K562 (cell line): Measurements from ENCODE around the gene TRPC5OS. TPM values are rescaled to one million over a fixed set of nuclear protein-coding genes. Genes with fewer than 3 reads are reported as not detected.

Source experiments
- ATAC-seq: fragments of 200-7000 bp; cut with Tn5 transposase; 3 replicates; pipeline ENCODE4 v1.9.1; 2020; ENCODE audit warnings: moderate library complexity
- Bru-seq: library from RNA; stranded (reverse); fragments of 400-500 nt; gene quantifications from one replicate; lab custom pipeline; 2021; lab: Mats Ljungman, UMichigan
- BruChase-seq, 2 experiments: library from RNA; stranded (reverse); fragments of 400-500 nt; gene quantifications; one replicate each; lab custom pipeline; 2021; lab: Mats Ljungman, UMichigan
- BruUV-seq: library from RNA; stranded (reverse); fragments of 400-500 nt; replicated peaks from 2 replicates; lab custom pipeline; 2021; lab: Mats Ljungman, UMichigan
- CTCF ChIA-PET: fragments of 300-600 bp; formaldehyde crosslinking; extraction: SDS; loops from one replicate; lab custom pipeline; 2021; ENCODE audit warnings: low intra/inter-chr PET ratio; lab: Yijun Ruan, JAX
- POLR2A ChIA-PET: fragments of 300-600, 350-650 bp; sonication (Branson Sonifier 250); formaldehyde crosslinking; extraction: SDS; loops from one replicate; lab custom pipeline; 2021; ENCODE audit warnings: antibody characterized with exemption, inconsistent platforms; lab: Yijun Ruan, JAX
- DNase-seq, 4 experiments: peaks; one replicate each; pipeline versions ENCODE4 v3.0.0 to v3.0.0-alpha.2; 2011 to 2018; ENCODE audit warnings: low spot score in 3 of 4, mixed read lengths in 3 of 4; ENCODE audit errors: extremely low read depth in 1 of 4
- FAIRE-seq: peaks from 2 replicates; lab custom pipeline; 2011; peaks lifted over from hg19 to GRCh38; lab: Jason Lieb, UNC
- H2AFZ ChIP-seq: 2 replicates; pipeline ENCODE4 v1.6.0; 2011; ENCODE audit warnings: low read depth, low read length, control low read depth, inconsistent platforms
- H3K27ac ChIP-seq: fragments of 200-600 bp; 3 replicates; pipeline ENCODE4 v1.8.0; 2011; ENCODE audit warnings: low read depth, mild to moderate bottlenecking, control low read depth, inconsistent platforms, low read length, moderate library complexity, mixed read lengths; ENCODE audit errors: extremely low read depth
- H3K27me3 ChIP-seq, 2 experiments: fragments of 300-600 bp in 1 of 2; 2 replicates in 1 of 2; 3 replicates in 1 of 2; pipeline versions ENCODE4 v1.6.0 to v1.8.0; 2011; ENCODE audit warnings: inconsistent platforms in 2 of 2, low read length in 2 of 2, mild to moderate bottlenecking in 1 of 2, mixed read lengths in 1 of 2, moderate library complexity in 1 of 2; ENCODE audit not compliant: control insufficient read depth in 2 of 2, insufficient read depth in 2 of 2
- H3K36me3 ChIP-seq: fragments of 300-600 bp; 3 replicates; pipeline ENCODE4 v1.8.0; 2011; ENCODE audit warnings: mild to moderate bottlenecking, low read length, inconsistent platforms; ENCODE audit not compliant: control insufficient read depth, insufficient read depth
- H3K4me1 ChIP-seq, 2 experiments: fragments of 200-600 bp in 1 of 2; replicated peaks in 1 of 2; 2 replicates in 1 of 2; 3 replicates in 1 of 2; pipeline versions ENCODE4 v1.5.1 to v1.8.0; 2011; ENCODE audit warnings: inconsistent platforms in 2 of 2, low read length in 2 of 2, mild to moderate bottlenecking in 1 of 2, mixed read lengths in 1 of 2, moderate library complexity in 1 of 2; ENCODE audit not compliant: control insufficient read depth in 2 of 2, insufficient read depth in 2 of 2
- H3K4me2 ChIP-seq: 2 replicates; pipeline ENCODE4 v1.6.1; 2011; ENCODE audit warnings: low read length, control low read depth, inconsistent platforms, mixed read lengths; ENCODE audit not compliant: insufficient read depth
- H3K4me3 ChIP-seq: fragments of 200-600 bp; sonication (generic), shearing (Covaris generic); 2 replicates; pipeline ENCODE4 v1.5.1; 2016; ENCODE audit warnings: control low read depth, inconsistent platforms
- H3K79me2 ChIP-seq: fragments of 200-600 bp; 3 replicates; pipeline ENCODE4 v1.8.0; 2011; ENCODE audit warnings: low read length, inconsistent platforms; ENCODE audit not compliant: control insufficient read depth, insufficient read depth
- H3K9ac ChIP-seq, 2 experiments: 2 replicates each; pipeline versions ENCODE4 v1.6.0 to v1.6.1; 2011; ENCODE audit warnings: low read depth in 2 of 2, low read length in 2 of 2, control low read depth in 1 of 2, inconsistent platforms in 1 of 2, mild to moderate bottlenecking in 1 of 2, mixed read lengths in 1 of 2; ENCODE audit not compliant: insufficient read depth in 1 of 2
- H3K9me1 ChIP-seq: one replicate; pipeline ENCODE4 v1.6.0; 2011; ENCODE audit warnings: inconsistent platforms, mild to moderate bottlenecking, low read length, moderate library complexity; ENCODE audit not compliant: control insufficient read depth, insufficient read depth
- H3K9me3 ChIP-seq: replicated peaks from 2 replicates; pipeline ENCODE4 v1.5.1; 2011; ENCODE audit warnings: low read depth, low read length, inconsistent platforms; ENCODE audit not compliant: control insufficient read depth, insufficient read depth
- H4K20me1 ChIP-seq: replicated peaks from 2 replicates; pipeline ENCODE4 v1.6.1; 2011; ENCODE audit warnings: low read length, inconsistent platforms, mixed read lengths; ENCODE audit not compliant: control insufficient read depth, insufficient read depth
- EP400 ChIP-seq: fragments of 450-650 bp; IDR thresholded peaks from 2 replicates; pipeline ENCODE4 v1.6.1; 2017; ENCODE audit warnings: antibody characterized with exemption, mild to moderate bottlenecking, moderate library complexity
- MECOM ChIP-seq: fragments of 250-450 bp; sonication (Bioruptor Pico); IDR thresholded peaks from 2 replicates; pipeline ENCODE4 v1.8.0; 2022; ENCODE audit warnings: inconsistent platforms
- RBM22 ChIP-seq: fragments of 200-400 bp; formaldehyde crosslinking; IDR thresholded peaks from 2 replicates; pipeline ENCODE4 v1.6.1; 2018; ENCODE audit warnings: low read length, low read depth; ENCODE audit not compliant: poor library complexity, severe bottlenecking
- SIRT6 ChIP-seq: IDR thresholded peaks from one replicate; pipeline ENCODE4 v1.6.1; 2012; ENCODE audit warnings: low read depth, mild to moderate bottlenecking, control low read depth, inconsistent platforms, low read length, moderate library complexity
- TAF1 ChIP-seq: IDR thresholded peaks from 2 replicates; pipeline ENCODE4 v1.6.1; 2011; ENCODE audit warnings: mild to moderate bottlenecking, low read length, moderate library complexity; ENCODE audit not compliant: insufficient read depth, control insufficient read depth, severe bottlenecking; ENCODE audit errors: extremely low read depth
- ZNF146 ChIP-seq: IDR thresholded peaks from one replicate; pipeline ENCODE4 v1.6.1; 2018; ENCODE audit warnings: missing compliant biosample characterization; ENCODE audit not compliant: unreplicated experiment
- ZNF407 ChIP-seq: fragments of 450-650 bp; IDR thresholded peaks from 2 replicates; pipeline ENCODE4 v1.6.1; 2016; ENCODE audit warnings: low read depth
- WGBS: fragments of 100-300 bp; shearing (Covaris generic); methylation state at CpG from one replicate; pipeline ENCODE4 v1.1.6; 2016; ENCODE audit warnings: low coverage, mixed read lengths; ENCODE audit not compliant: insufficient coverage; ENCODE audit errors: missing lambda C conversion rate; 5-methylcytosine and 5-hydroxymethylcytosine counted together
- in situ Hi-C: fragments of 300-500 bp; cut with MboI; formaldehyde crosslinking; loops from 4 replicates; pipeline ENCODE4 v1.15.0; 2018; ENCODE audit warnings: inconsistent platforms, mixed read lengths
- intact Hi-C: fragments of 100-400 bp; cut with micrococcal nuclease; formaldehyde crosslinking; loops from 2 replicates; pipeline ENCODE4 v1.14.2; 2022
- long read RNA-seq, 3 experiments: library from polyadenylated mRNA in 2 of 3; library from RNA in 1 of 3; unstranded in 2 of 3; stranded (forward) in 1 of 3; transcript quantifications; one replicate each; pipeline ENCODE4 v2.0.0, GENCODE V29; 2019 to 2022
- polyA minus RNA-seq, 3 experiments: library from RNA; depleted of rRNA, polyadenylated mRNA; stranded (reverse); fragments of >200 nt; gene quantifications; 2 replicates each; pipeline ENCODE4 v1.2.3, GENCODE V29; 2011
- polyA plus RNA-seq, 8 experiments: library from polyadenylated mRNA; depleted of rRNA in 4 of 8; stranded (reverse) in 5 of 8; unstranded in 3 of 8; fragments of >200 nt; fragmentation: Nextera tagmentation in 2 of 8; fragmentation: Illumina TruSeq in 1 of 8; extraction: Ambion mirVana in 2 of 8; extraction: Trizol in 1 of 8; gene quantifications; 2 replicates each; pipeline versions ENCODE4 v1.2.1 to v1.2.3, GENCODE V29; 2011 to 2014; ENCODE audit warnings: inconsistent platforms in 1 of 8, missing spikeins in 1 of 8
- total RNA-seq, 7 experiments: library from RNA; depleted of rRNA in 6 of 7; stranded (reverse); fragments of >200 nt in 6 of 7; fragmentation: Illumina TruSeq in 2 of 7; extraction: Trizol in 2 of 7; gene quantifications; 2 replicates each; pipeline versions ENCODE4 v1.2.1 to v1.2.3, GENCODE V29; 2011 to 2021; ENCODE audit warnings: low replicate concordance in 1 of 7
- TF ChIP-seq, protein P1 (sequence below): fragments of 250-450 bp; sonication (Bioruptor Pico); IDR thresholded peaks from 2 replicates; pipeline ENCODE4 v1.5.0; 2021

TRPC5OS gene
- not detected in 2 replicates for total RNA-seq (2011; cell fraction: chromatin; rRNA removed; ENCODE audit: low replicate concordance)
- total RNA-seq (2011; cell fraction: nucleolus; rRNA removed) = not detected in 2 replicates
- not detected in 2 replicates for total RNA-seq (2011; cell fraction: nucleoplasm; rRNA removed)
- total RNA-seq (2014; rRNA removed) (not detected in 2 replicates), total RNA-seq (2014; rRNA removed; fragmentation: Illumina TruSeq; extraction: Trizol) (not detected in 2 replicates), total RNA-seq (2015; rRNA removed; fragmentation: Illumina TruSeq; extraction: Trizol) (not detected in 2 replicates), total RNA-seq (2021) (not detected in 2 replicates), polyA plus RNA-seq (2011; rRNA removed) (not detected in 2 replicates), polyA plus RNA-seq (2014; fragmentation: Illumina TruSeq; extraction: Trizol) (not detected in 2 replicates), polyA plus RNA-seq (2014; fragmentation: Nextera tagmentation; extraction: Ambion mirVana) (not detected), polyA plus RNA-seq (2014; rRNA removed) (not detected in 2 replicates), polyA minus RNA-seq (2011; rRNA and poly(A)+ RNA removed) (not detected in 2 replicates), Bru-seq, nascent RNA (percentile 4 among the genes with signal in this experiment), BruChase-seq, experiment 1, labeled RNA remaining after a 2-hour chase (percentile 4 among the genes with signal in this experiment), BruChase-seq, experiment 2, labeled RNA remaining after a 6-hour chase (percentile 11 among the genes with signal in this experiment)
- not detected in 2 replicates for polyA plus RNA-seq (2011; cell fraction: cytosol; rRNA removed)
- polyA plus RNA-seq (2011; cell fraction: nucleus; rRNA removed) = not detected in 2 replicates
- not detected in 2 replicates for polyA plus RNA-seq (2012)
- not detected in 2 replicates for polyA minus RNA-seq (2011; cell fraction: cytosol; rRNA and poly(A)+ RNA removed)
- polyA minus RNA-seq (2011; cell fraction: nucleus; rRNA and poly(A)+ RNA removed) = not detected in 2 replicates
- long read RNA-seq, experiment 1 = 0 reads
- long read RNA-seq, experiment 2 = 0 reads
- long read RNA-seq, experiment 3 = 0 reads

- in situ Hi-C loops = loop anchor here (25.0 kb wide), 1 partner anchor 761 kb away; no protein-coding TSS in a partner anchor
- TF ChIP-seq ZNF407 = no peak
- no peak for TF ChIP-seq TAF1
- TF ChIP-seq MECOM (CRISPR knock-in tag) = no peak
- no peak for TF ChIP-seq ZNF146 (CRISPR knock-in tag)
- no peak for TF ChIP-seq EP400
- TF ChIP-seq, protein P1, sequence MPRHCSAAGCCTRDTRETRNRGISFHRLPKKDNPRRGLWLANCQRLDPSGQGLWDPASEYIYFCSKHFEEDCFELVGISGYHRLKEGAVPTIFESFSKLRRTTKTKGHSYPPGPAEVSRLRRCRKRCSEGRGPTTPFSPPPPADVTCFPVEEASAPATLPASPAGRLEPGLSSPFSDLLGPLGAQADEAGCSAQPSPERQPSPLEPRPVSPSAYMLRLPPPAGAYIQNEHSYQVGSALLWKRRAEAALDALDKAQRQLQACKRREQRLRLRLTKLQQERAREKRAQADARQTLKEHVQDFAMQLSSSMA = no peak
- no peak for TF ChIP-seq SIRT6
- no peak for TF ChIP-seq RBM22
Measured at GRCh38 chrX:111875881-111876280, at the start of gene TRPC5OS. Gene TRPC5OS (plus strand): TSS chrX:111876181. CDS start chrX:111901850, 25,669 bp downstream.

More at GRCh38 chrX:111875881-111876280, at the start of gene TRPC5OS:
- H2AFZ ChIP-seq = no peak within 1 kb of the TSS
- H3K9me1 ChIP-seq = no peaks in the 10 kb centered on the region
- ChIA-PET CTCF (no interaction called here), POLR2A (interaction anchor here (0.6 kb wide), 1 partner anchor 55 kb away, joined by 3 read pairs; no protein-coding TSS in a partner anchor)
- ATAC-seq (no peak), DNase-seq (no peak), FAIRE-seq (no peak)
- no peaks in the 10 kb centered on the region for H4K20me1 ChIP-seq
- intact Hi-C loops = no loop called here
- H3K36me3 ChIP-seq = no peaks in the 10 kb centered on the region
- no peaks in the 10 kb centered on the region for H3K4me1 ChIP-seq
- H3K9ac ChIP-seq = no peak within 1 kb of the TSS
- no peak within 1 kb of the TSS for H3K27ac ChIP-seq
- no peaks in the 10 kb centered on the region for H3K9me3 ChIP-seq
- no TSS peak for BruUV-seq
- H3K79me2 ChIP-seq = no peaks in the 10 kb centered on the region
- WGBS = 0% methylated on average over 1 of the region's 1 CpG
- H3K27me3 ChIP-seq = no peaks in the 10 kb centered on the region
- H3K4me3 ChIP-seq = no peak within 1 kb of the TSS
- H3K4me2 ChIP-seq = no peak within 1 kb of the TSS
